Endothelial cell of umbilical vein (primary cell): ENCODE data around the gene HIVEP3. TPM values are rescaled to one million over a fixed set of nuclear protein-coding genes. Genes with fewer than 3 reads are reported as not detected.

Experiments used
- BruUV-seq: library from RNA; stranded (reverse); fragments of 400-500 nt; replicated peaks from 2 replicates; lab custom pipeline; 2021; lab: Mats Ljungman, UMichigan
- CTCF ChIA-PET: fragments of 300-600, 350-600 bp; sonication (Branson Sonifier 250); formaldehyde crosslinking; loops from one replicate; lab custom pipeline; 2021; ENCODE audit warnings: antibody characterized with exemption, inconsistent platforms; lab: Charles Lee
- POLR2A ChIA-PET: fragments of 300-600, 350-600 bp; sonication (Branson Sonifier 250); formaldehyde crosslinking; loops from one replicate; lab custom pipeline; 2021; ENCODE audit warnings: antibody characterized with exemption, inconsistent platforms; lab: Charles Lee
- DNase-seq: peaks from one replicate; pipeline ENCODE4 v3.0.0-alpha.2; 2011; ENCODE audit warnings: low read depth, low spot score
- FAIRE-seq: peaks from 2 replicates; lab custom pipeline; 2011; peaks lifted over from hg19 to GRCh38; lab: Jason Lieb, UNC
- H2AFZ ChIP-seq: 2 replicates; pipeline ENCODE4 v1.6.0; 2012; ENCODE audit warnings: low read depth, low read length, control low read depth, inconsistent platforms
- H3K27ac ChIP-seq: 2 replicates; pipeline ENCODE4 v1.5.1; 2011; ENCODE audit warnings: low read depth, mild to moderate bottlenecking, control low read depth, low read length, moderate library complexity; ENCODE audit not compliant: insufficient read depth
- H3K27me3 ChIP-seq, 2 experiments: 2 replicates each; pipeline versions ENCODE4 v1.6.0 to v1.6.1; 2011; ENCODE audit warnings: low read length in 2 of 2, mixed read lengths in 1 of 2; ENCODE audit not compliant: control insufficient read depth in 2 of 2, insufficient read depth in 2 of 2
- H3K36me3 ChIP-seq, 2 experiments: 2 replicates in 1 of 2; 3 replicates in 1 of 2; pipeline ENCODE4 v1.5.1; 2011; ENCODE audit warnings: low read length in 2 of 2, mild to moderate bottlenecking in 1 of 2, moderate library complexity in 1 of 2; ENCODE audit not compliant: control insufficient read depth in 2 of 2, insufficient read depth in 2 of 2; ENCODE audit errors: extremely low read depth in 1 of 2
- H3K4me1 ChIP-seq: 3 replicates; pipeline ENCODE4 v1.5.1; 2011; ENCODE audit warnings: mild to moderate bottlenecking, low read length; ENCODE audit not compliant: control insufficient read depth, insufficient read depth; ENCODE audit errors: extremely low read depth
- H3K4me2 ChIP-seq: 2 replicates; pipeline ENCODE4 v1.6.1; 2011; ENCODE audit warnings: low read length, control low read depth, mixed read lengths; ENCODE audit not compliant: insufficient read depth
- H3K4me3 ChIP-seq, 3 experiments: fragments of 200-600 bp in 1 of 3; sonication (generic), shearing (Covaris generic) in 1 of 3; replicated peaks in 1 of 3; 2 replicates each; pipeline ENCODE4 v1.5.1; 2011 to 2016; ENCODE audit warnings: control low read depth in 3 of 3, low read length in 3 of 3, mild to moderate bottlenecking in 2 of 3, inconsistent platforms in 1 of 3, low read depth in 1 of 3, moderate library complexity in 1 of 3; ENCODE audit not compliant: insufficient read depth in 1 of 3
- H3K79me2 ChIP-seq: 2 replicates; pipeline ENCODE4 v1.6.0; 2012; ENCODE audit warnings: low read length, inconsistent platforms; ENCODE audit not compliant: control insufficient read depth, insufficient read depth
- H3K9ac ChIP-seq: replicated peaks from 2 replicates; pipeline ENCODE3; 2011; ENCODE audit warnings: low read length, control low read depth; ENCODE audit not compliant: insufficient read depth; ENCODE audit errors: extremely low read depth
- H3K9me1 ChIP-seq: replicated peaks from 3 replicates; pipeline ENCODE4 v1.6.0; 2011; ENCODE audit warnings: mild to moderate bottlenecking, low read length; ENCODE audit not compliant: control insufficient read depth, insufficient read depth; ENCODE audit errors: extremely low read depth
- H3K9me3 ChIP-seq: replicated peaks from 2 replicates; pipeline ENCODE4 v1.5.1; 2012; ENCODE audit warnings: low read length, inconsistent platforms; ENCODE audit not compliant: control insufficient read depth, insufficient read depth
- H4K20me1 ChIP-seq: replicated peaks from 2 replicates; pipeline ENCODE3; 2011; ENCODE audit warnings: mild to moderate bottlenecking, low read length; ENCODE audit not compliant: control insufficient read depth, insufficient read depth; ENCODE audit errors: extremely low read depth
- EZH2 ChIP-seq: IDR thresholded peaks from 2 replicates; pipeline ENCODE4 v1.6.1; 2012; ENCODE audit warnings: borderline replicate concordance, low read depth, mild to moderate bottlenecking, moderate library complexity, low read length, inconsistent platforms; ENCODE audit not compliant: severe bottlenecking
- FOS ChIP-seq: IDR thresholded peaks from 2 replicates; pipeline ENCODE4 v1.6.1; 2011; ENCODE audit warnings: mild to moderate bottlenecking, low read length, moderate library complexity, borderline replicate concordance; ENCODE audit not compliant: insufficient read depth
- GATA2 ChIP-seq: IDR thresholded peaks from 2 replicates; pipeline ENCODE4 v1.7.0; 2011; ENCODE audit warnings: low read depth, mild to moderate bottlenecking, moderate library complexity, mixed read lengths, low read length; ENCODE audit not compliant: insufficient read length, insufficient read depth
- JUN ChIP-seq: IDR thresholded peaks from 2 replicates; pipeline ENCODE4 v1.6.1; 2011; ENCODE audit warnings: borderline replicate concordance, low read depth; ENCODE audit not compliant: insufficient read length, insufficient read depth
- MYC ChIP-seq: IDR thresholded peaks from one replicate; pipeline ENCODE4 v1.6.1; 2011; ENCODE audit warnings: mild to moderate bottlenecking, low read depth, low read length
- POLR2A ChIP-seq: IDR thresholded peaks from 2 replicates; pipeline ENCODE4 v1.6.1; 2012; ENCODE audit warnings: low read depth, mild to moderate bottlenecking, control low read depth, low read length
- POLR2AphosphoS5 ChIP-seq: IDR thresholded peaks from 2 replicates; pipeline ENCODE4 v1.6.1; 2012; ENCODE audit warnings: low read depth, mild to moderate bottlenecking, control low read depth, low read length, moderate library complexity; ENCODE audit not compliant: insufficient read depth
- dilution Hi-C: fragments of 300-500 bp; cut with MboI; formaldehyde crosslinking; loops from one replicate; pipeline ENCODE4 v1.15.0; 2019; ENCODE audit warnings: low sequenced_read_pairs; ENCODE audit not compliant: extremely low pct_ligation_motif_present
- intact Hi-C: fragments of 100-400 bp; cut with micrococcal nuclease; formaldehyde crosslinking; loops from one replicate; pipeline ENCODE4 v1.10.0; 2022
- polyA plus RNA-seq, 4 experiments: library from polyadenylated mRNA; depleted of rRNA in 3 of 4; stranded (reverse) in 3 of 4; unstranded in 1 of 4; fragments of >200 nt; gene quantifications; 2 replicates each; pipeline versions ENCODE4 v1.2.1 to v1.2.3, GENCODE V29; 2011 to 2012; ENCODE audit warnings: missing spikeins in 1 of 4
- total RNA-seq: library from RNA; stranded (reverse); gene quantifications from 2 replicates; pipeline ENCODE4 v1.2.3, GENCODE V29; 2021
- TF ChIP-seq, protein P1 (sequence below): IDR thresholded peaks from 2 replicates; pipeline ENCODE4 v1.6.1; 2011; ENCODE audit not compliant: insufficient read depth, insufficient read length
- TF ChIP-seq, protein P2 (sequence below), 2 donors: IDR thresholded peaks; 1 replicate in 1 of 2; 2 replicates in 1 of 2; pipeline ENCODE4 v1.5.1; 2011; ENCODE audit warnings: low read length in 2 of 2, mild to moderate bottlenecking in 2 of 2, moderate library complexity in 2 of 2, control low read depth in 1 of 2, inconsistent platforms in 1 of 2, low read depth in 1 of 2; ENCODE audit not compliant: insufficient read depth in 1 of 2; ENCODE audit errors: extremely low read depth in 1 of 2

The HIVEP3 gene
- total and polyA plus RNA-seq, 2 donors (not counting 3 experiments of a cell fraction or from before 2014, with no cell fraction given): 3.4 to 4.0 TPM

DNA sequence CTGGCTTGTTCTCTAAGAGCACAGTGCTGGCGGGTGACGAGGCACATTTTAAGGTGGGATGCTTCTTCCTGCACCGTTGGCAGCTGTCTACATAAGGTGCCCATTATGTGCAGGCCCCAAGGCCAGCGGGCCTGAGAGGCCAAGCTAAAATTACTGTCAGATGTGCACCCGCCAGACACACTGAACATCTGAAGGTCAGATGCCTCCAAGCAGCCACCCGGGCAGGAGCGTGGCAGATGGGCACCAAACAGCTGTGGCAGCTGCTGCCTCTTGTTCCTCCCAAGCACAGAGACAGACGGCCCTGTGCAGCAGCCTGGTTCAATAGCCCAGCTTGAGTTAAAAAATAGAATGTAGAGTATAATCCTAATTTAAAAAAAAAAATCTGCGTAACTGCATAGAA is 222.3 kb downstream of the HIVEP3 start:
- Histone ChIP-seq H3K4me2 (no peak overlapping the region), H4K20me1 (no peaks in the 10 kb centered on the region), H3K9me3 (no peaks in the 10 kb centered on the region), H3K27ac (no peak overlapping the region), H3K4me1 (no peaks in the 10 kb centered on the region), H3K4me3 (no peak overlapping the region), H3K9ac (no peak overlapping the region), H3K36me3 (no peaks in the 10 kb centered on the region), H3K27me3 (no peaks in the 10 kb centered on the region), H2AFZ (no peak overlapping the region), H3K9me1 (no peaks in the 10 kb centered on the region), H3K79me2 (no peaks in the 10 kb centered on the region)
- FAIRE-seq: no peak
- no peak for DNase-seq
- BruUV-seq: no TSS peak
- CTCF ChIA-PET: no interaction called here
- POLR2A ChIA-PET: no interaction called here
- dilution Hi-C loops (no loop called here), intact Hi-C loops (no loop called here)
- TF ChIP-seq JUN (no peak), POLR2AphosphoS5 (no peak), GATA2 (no peak), MYC (no peak)
- TF ChIP-seq, protein P1, sequence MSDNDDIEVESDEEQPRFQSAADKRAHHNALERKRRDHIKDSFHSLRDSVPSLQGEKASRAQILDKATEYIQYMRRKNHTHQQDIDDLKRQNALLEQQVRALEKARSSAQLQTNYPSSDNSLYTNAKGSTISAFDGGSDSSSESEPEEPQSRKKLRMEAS: no peak

DNA sequence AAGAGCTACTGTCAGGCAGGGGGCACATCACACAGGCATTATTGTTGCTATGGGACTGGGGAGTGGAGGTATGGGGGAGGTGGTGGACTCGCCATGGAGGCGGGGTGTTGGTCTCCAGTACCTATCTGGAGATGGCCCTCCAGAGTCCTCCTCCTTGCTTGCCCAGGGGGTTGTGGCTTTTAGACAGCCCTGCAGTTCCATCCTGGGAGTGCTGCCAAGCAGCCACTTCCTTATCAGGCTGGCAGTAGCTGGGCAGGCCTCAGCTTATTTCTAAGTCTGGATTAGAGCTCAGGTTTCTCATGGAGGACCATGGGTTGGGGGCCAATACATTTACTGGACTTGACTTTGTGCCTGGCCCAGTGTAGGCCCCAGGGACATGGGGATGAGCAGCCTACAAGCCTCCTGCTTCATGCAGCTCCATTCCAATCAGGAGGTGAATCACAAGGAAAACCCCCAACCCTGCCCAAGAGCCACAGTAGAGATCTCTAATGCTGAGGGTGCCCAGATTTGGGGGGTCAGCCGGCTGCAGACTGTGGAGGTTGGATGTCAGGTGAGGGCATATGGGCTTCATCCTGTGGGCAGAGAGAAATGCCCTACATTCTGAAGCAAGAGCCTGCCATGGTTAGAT is 223.5 kb downstream of the HIVEP3 start:
- Histone ChIP-seq H3K9me3 (no peaks in the 10 kb centered on the region), H3K79me2 (no peaks in the 10 kb centered on the region), H3K36me3 (no peaks in the 10 kb centered on the region), H2AFZ (no peak overlapping the region), H3K27ac (no peak overlapping the region), H3K27me3 (no peaks in the 10 kb centered on the region), H4K20me1 (no peaks in the 10 kb centered on the region), H3K4me2 (no peak overlapping the region), H3K9me1 (no peaks in the 10 kb centered on the region), H3K9ac (no peak overlapping the region), H3K4me1 (no peaks in the 10 kb centered on the region), H3K4me3 (no peak overlapping the region)
- intact Hi-C loops (no loop called here), dilution Hi-C loops (no loop called here)
- ChIA-PET CTCF (interaction anchor here (1.2 to 1.4 kb wide), 2 partner anchors 13 to 121 kb away, joined by 3 to 5 read pairs; no protein-coding TSS in a partner anchor), POLR2A (no interaction called here)
- BruUV-seq: no TSS peak
- TF ChIP-seq JUN: no peak
- TF ChIP-seq, protein P1: no peak
- no peak for TF ChIP-seq GATA2
- no peak for TF ChIP-seq EZH2
- no peak for TF ChIP-seq FOS
- TF ChIP-seq POLR2A: no peak
- TF ChIP-seq, protein P2, sequence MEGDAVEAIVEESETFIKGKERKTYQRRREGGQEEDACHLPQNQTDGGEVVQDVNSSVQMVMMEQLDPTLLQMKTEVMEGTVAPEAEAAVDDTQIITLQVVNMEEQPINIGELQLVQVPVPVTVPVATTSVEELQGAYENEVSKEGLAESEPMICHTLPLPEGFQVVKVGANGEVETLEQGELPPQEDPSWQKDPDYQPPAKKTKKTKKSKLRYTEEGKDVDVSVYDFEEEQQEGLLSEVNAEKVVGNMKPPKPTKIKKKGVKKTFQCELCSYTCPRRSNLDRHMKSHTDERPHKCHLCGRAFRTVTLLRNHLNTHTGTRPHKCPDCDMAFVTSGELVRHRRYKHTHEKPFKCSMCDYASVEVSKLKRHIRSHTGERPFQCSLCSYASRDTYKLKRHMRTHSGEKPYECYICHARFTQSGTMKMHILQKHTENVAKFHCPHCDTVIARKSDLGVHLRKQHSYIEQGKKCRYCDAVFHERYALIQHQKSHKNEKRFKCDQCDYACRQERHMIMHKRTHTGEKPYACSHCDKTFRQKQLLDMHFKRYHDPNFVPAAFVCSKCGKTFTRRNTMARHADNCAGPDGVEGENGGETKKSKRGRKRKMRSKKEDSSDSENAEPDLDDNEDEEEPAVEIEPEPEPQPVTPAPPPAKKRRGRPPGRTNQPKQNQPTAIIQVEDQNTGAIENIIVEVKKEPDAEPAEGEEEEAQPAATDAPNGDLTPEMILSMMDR (IDR thresholded peaks at IDR 0.05; ENCODE audit: extremely low read depth in 1 of 2, insufficient read depth in 1 of 2, low read depth in 1 of 2, low read length in 2 of 2): no peak
- TF ChIP-seq POLR2AphosphoS5: no peak
- TF ChIP-seq MYC: no peak
- DNase-seq (no peak), FAIRE-seq (no peak)
